ENCODE results near the gene ASPHD2. TPM values are rescaled to one million over a fixed set of nuclear protein-coding genes. Genes with fewer than 3 reads are reported as not detected.

ASPHD2 gene
- total RNA-seq, 1 experiment from 2014 or later = 7.1 TPM

- no peak overlapping the region for H2BK15ac ChIP-seq (ENCODE audit: low read depth, low read length)
- H3K4me3 Mint-ChIP-seq = no peak overlapping the region
- H3K79me1 ChIP-seq (ENCODE audit: insufficient read depth, low read depth, low read length, poor library complexity, severe bottlenecking) = no peaks in the 10 kb centered on the region
- no peak overlapping the region for H4K8ac ChIP-seq (replicated peaks; ENCODE audit: insufficient read length, low read depth, low read length)
- H3K27ac Mint-ChIP-seq = peak overlapping the region; percentile 26 to 76 (median 73); a peak in 3 of 7 replicates
- H2BK12ac ChIP-seq (ENCODE audit: insufficient read length, low read depth, low read length) = no peak overlapping the region
- H3K4me2 ChIP-seq (ENCODE audit: insufficient read depth, insufficient read length, low read length) = no peak overlapping the region
- H2AK5ac ChIP-seq (ENCODE audit: insufficient read length, low read length) = no peak overlapping the region
- no peak overlapping the region for H3K9ac ChIP-seq (ENCODE audit: extremely low read depth, insufficient read length, low read length)
- no peak overlapping the region for H3K14ac ChIP-seq (ENCODE audit: insufficient read depth, low read length)
- WGBS (ENCODE audit: extremely low coverage, insufficient read length, low lambda C conversion rate) = no CpG with 5 or more reads among the region's 15 CpGs
- TF ChIP-seq, protein P1, sequence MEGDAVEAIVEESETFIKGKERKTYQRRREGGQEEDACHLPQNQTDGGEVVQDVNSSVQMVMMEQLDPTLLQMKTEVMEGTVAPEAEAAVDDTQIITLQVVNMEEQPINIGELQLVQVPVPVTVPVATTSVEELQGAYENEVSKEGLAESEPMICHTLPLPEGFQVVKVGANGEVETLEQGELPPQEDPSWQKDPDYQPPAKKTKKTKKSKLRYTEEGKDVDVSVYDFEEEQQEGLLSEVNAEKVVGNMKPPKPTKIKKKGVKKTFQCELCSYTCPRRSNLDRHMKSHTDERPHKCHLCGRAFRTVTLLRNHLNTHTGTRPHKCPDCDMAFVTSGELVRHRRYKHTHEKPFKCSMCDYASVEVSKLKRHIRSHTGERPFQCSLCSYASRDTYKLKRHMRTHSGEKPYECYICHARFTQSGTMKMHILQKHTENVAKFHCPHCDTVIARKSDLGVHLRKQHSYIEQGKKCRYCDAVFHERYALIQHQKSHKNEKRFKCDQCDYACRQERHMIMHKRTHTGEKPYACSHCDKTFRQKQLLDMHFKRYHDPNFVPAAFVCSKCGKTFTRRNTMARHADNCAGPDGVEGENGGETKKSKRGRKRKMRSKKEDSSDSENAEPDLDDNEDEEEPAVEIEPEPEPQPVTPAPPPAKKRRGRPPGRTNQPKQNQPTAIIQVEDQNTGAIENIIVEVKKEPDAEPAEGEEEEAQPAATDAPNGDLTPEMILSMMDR (conservative IDR thresholded peaks at IDR 0.05) = no peak
- no peak for DNase-seq
- H4K91ac ChIP-seq (ENCODE audit: insufficient read length, low read depth, low read length) = no peak overlapping the region
- H4K5ac ChIP-seq (ENCODE audit: insufficient read length, low read depth, low read length) = no peak overlapping the region
- no peaks in the 10 kb centered on the region for H3K79me2 ChIP-seq (ENCODE audit: insufficient read depth, low read length)
- no peaks in the 10 kb centered on the region for H3K27me3 ChIP-seq (ENCODE audit: insufficient read depth, low read length)
- no peaks in the 10 kb centered on the region for H3K23me2 ChIP-seq (ENCODE audit: insufficient read length, low read depth, low read length, poor library complexity, severe bottlenecking)
- no peak overlapping the region for H2BK20ac ChIP-seq (ENCODE audit: low read depth, low read length, poor library complexity, severe bottlenecking)
- no peak overlapping the region for H3T11ph ChIP-seq (ENCODE audit: low read length)
- H2BK120ac ChIP-seq (ENCODE audit: low read depth, low read length, poor library complexity, severe bottlenecking) = no peak overlapping the region
- H3K9me3 Mint-ChIP-seq = no peaks in the 10 kb centered on the region
- H3K27ac ChIP-seq (ENCODE audit: insufficient read length, low read depth, low read length) = no peak overlapping the region
- no peak overlapping the region for H3K18ac ChIP-seq (ENCODE audit: insufficient read length, low read depth, low read length)
- no peaks in the 10 kb centered on the region for H3K9me3 ChIP-seq (ENCODE audit: control insufficient read depth, low read depth, low read length)
- no peak overlapping the region for H2BK5ac ChIP-seq (ENCODE audit: insufficient read length, low read length)
- no peaks in the 10 kb centered on the region for H3K4me1 ChIP-seq (ENCODE audit: insufficient read depth, low read length)
- H3K23ac ChIP-seq (ENCODE audit: insufficient read length, low read depth, low read length) = no peak overlapping the region
- H3K27me3 Mint-ChIP-seq (ENCODE audit: low read depth) = no peaks in the 10 kb centered on the region
- H3K36me3 Mint-ChIP-seq (ENCODE audit: insufficient read depth in 1 of 3, low read depth in 3 of 3) = peaks cover 0 to 8% (median 6%) of the 10 kb centered on the region in 3 experiments; a peak in 4 of 7 replicates
- peaks cover 7 to 15% of the 10 kb centered on the region in 2 experiments for H3K4me1 Mint-ChIP-seq
- no peak overlapping the region for H3K56ac ChIP-seq (ENCODE audit: insufficient read length, low read depth, low read length)
- H3K4ac ChIP-seq (ENCODE audit: low read depth, low read length) = no peak overlapping the region
- H2AFZ ChIP-seq (ENCODE audit: low read length) = no peak overlapping the region
- H4K20me1 ChIP-seq (ENCODE audit: control insufficient read depth, insufficient read depth, insufficient read length) = no peaks in the 10 kb centered on the region
Observed at GRCh38 chr22:26445577-26446275, 16.7 kb downstream of the ASPHD2 start.
